Heart left ventricle (tissue), 13 donors: ENCODE data around the gene ZNF598.

Experiments
- CTCF ChIP-seq, 12 donors: fragments of 200-600 bp; sonication (generic) in 4 of 12; IDR thresholded peaks; one replicate each; pipeline versions ENCODE4 v1.5.0 to v1.8.0; 2018 to 2022; ENCODE audit warnings: antibody characterized with exemption in 12 of 12, mild to moderate bottlenecking in 5 of 12
- POLR2A ChIP-seq, 2 donors: fragments of 450-650 bp; IDR thresholded peaks; one replicate each; pipeline ENCODE4 v1.6.1; 2017; ENCODE audit warnings: antibody characterized with exemption in 2 of 2, mild to moderate bottlenecking in 2 of 2, moderate library complexity in 2 of 2
- donor health status: ischemic (EF 13 %, LVEDD 7.1; RV severe dilation, severe dysfunction).
- donor health status: DM: no; HTN: yes; CAD: no.
- donor health status: DM: no; HTN: no; CAD: no.
- donor health status: ischemic (EF 25% LVEDD 6.9; RV normal size, moderate dysfunction).
- donor health status: ischemic (EF 25% LVEDD 5.7; RV mildly dilated, moderate dysfunction).
- donor health status: ischemic (EF 35%, LVEDD 5.7; RV mildly dilated, moderate dysfunction).
- donor health status: nonischemic (EF 11% LVEDD 7.7; RV severe dilation, severe dysfunction).
- donor health status: DM: yes; HTN: yes; CAD: no.
- donor health status: PGD.
- donor health status: ischemic (EF 29% LVEDD 5.4; RV normal size, mild dysfunction).
- donor health status: nonischemic (EF 23%, LVEDD 6.1; RV moderate dilation, normal function).

DNA sequence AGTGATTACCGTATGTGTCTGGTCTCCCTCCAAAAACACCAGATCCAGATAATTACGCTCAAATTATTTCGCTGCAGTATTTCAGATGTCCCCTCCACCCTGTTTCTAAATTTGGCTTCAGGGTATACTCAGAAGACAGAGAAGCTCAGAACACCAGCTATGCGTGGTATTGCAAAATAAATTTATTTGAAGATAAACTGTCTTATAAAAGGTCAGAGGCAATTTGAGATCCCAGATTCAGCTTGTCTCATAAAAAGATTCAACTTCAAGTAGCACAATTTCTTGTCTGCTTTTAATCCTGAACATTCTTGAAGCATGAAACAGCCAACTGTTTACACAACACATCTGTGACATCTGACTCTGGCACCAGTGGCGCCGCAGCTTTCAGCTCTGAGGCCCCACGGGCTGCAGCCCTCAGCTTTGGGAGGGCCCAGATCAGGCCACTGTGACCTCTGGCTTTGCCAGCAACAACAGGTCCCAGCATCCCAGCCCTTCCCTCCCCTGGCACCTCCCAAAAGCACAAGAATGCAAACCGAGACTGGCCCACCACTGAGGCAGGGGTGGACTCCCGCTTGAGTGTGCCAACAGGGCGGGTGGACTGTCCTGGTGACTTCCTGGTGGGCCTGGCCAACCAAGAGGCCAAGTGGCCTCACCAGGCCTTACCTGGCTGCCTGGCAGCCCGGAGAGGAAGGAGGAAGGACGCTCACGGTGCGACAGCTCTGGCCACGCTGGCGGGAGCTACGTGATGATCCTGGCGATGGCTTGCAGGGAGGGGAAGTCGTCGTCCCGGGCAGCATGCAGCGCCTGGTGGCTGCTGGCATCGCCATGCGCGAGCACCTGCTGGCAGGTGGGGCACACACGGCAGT is 11.9 kb downstream of the ZNF598 start:
- TF ChIP-seq CTCF (IDR thresholded peaks at IDR 0.05), result no peak
- no peak for TF ChIP-seq POLR2A (IDR thresholded peaks at IDR 0.05)
